NCI-H69 (cell line): Measurements from ENCODE around the gene FCER2.
"Not testable (repeated sequence)": the region's sequence is repeated elsewhere in the genome, so short reads cannot be mapped to it uniquely, and the experiment has no call there.

ENCODE experiments used
- DNase-seq: peaks from one replicate; lab custom pipeline; 2025; lab: John Stamatoyannopoulos, UW

Gene FCER2

GRCh38 chr19:7645656-7646425 lies 56.1 kb downstream of the FCER2 start:
- DNase-seq = no peak

GRCh38 chr19:7645163-7645562 lies 56.8 kb downstream of the FCER2 start:
- no peak for DNase-seq

GRCh38 chr19:7644550-7644877 lies 57.4 kb downstream of the FCER2 start:
- DNase-seq = no peak

GRCh38 chr19:7643629-7644549 lies 58.0 kb downstream of the FCER2 start:
- DNase-seq = not testable (repeated sequence)

- no peak for DNase-seq
Measured at GRCh38 chr19:7643031-7643415, 58.9 kb downstream of the FCER2 start.

- DNase-seq = no peak
Measured at GRCh38 chr19:7642295-7643030, 59.5 kb downstream of the FCER2 start.

GRCh38 chr19:7641290-7642276 lies 60.3 kb downstream of the FCER2 start:
- DNase-seq = no peak

GRCh38 chr19:7640803-7641202 lies 61.1 kb downstream of the FCER2 start:
- no peak for DNase-seq

- no peak for DNase-seq
Measured at GRCh38 chr19:7639863-7640348, 62.0 kb downstream of the FCER2 start.

GRCh38 chr19:7638802-7639465 lies 63.0 kb downstream of the FCER2 start:
- no peak for DNase-seq
